SKM-1 (cell line): ENCODE measurements around the gene WFDC12.
"Not testable (repeated sequence)": the region's sequence is repeated elsewhere in the genome, so short reads cannot be mapped to it uniquely, and the experiment has no call there.

Source experiments
- DNase-seq: peaks from one replicate; lab custom pipeline; 2025; ENCODE audit not compliant: unreplicated experiment; lab: John Stamatoyannopoulos, UW

The WFDC12 gene

DNA sequence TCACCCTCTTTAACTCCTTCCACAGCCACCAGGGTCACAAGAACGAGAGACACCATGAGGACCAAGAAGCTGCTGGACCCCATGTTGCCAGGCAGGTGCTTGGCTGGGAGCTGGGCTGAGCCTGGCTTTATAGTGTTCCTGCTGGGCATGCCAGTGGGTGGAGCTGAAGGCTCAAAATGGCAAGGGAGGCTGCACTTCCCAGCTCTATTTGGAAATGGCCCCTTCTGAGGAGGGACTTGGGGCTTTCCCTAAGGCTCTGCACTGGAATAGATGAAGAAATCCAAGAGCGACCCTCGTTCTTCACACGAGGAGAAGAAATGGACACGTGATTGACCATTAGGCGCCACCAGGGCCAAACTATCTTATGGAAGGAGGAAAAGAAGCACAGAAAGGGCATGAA lies at the start of gene WFDC12:
TSS of gene WFDC12 (minus strand) at position 101 of the 400 bp plus-strand sequence. CDS start at position 83, 18 bp downstream.
- DNase-seq: no peak

GRCh38 chr20:45173522-45173921 lies 49.3 kb upstream of the WFDC12 start:
- no peak for DNase-seq

DNA sequence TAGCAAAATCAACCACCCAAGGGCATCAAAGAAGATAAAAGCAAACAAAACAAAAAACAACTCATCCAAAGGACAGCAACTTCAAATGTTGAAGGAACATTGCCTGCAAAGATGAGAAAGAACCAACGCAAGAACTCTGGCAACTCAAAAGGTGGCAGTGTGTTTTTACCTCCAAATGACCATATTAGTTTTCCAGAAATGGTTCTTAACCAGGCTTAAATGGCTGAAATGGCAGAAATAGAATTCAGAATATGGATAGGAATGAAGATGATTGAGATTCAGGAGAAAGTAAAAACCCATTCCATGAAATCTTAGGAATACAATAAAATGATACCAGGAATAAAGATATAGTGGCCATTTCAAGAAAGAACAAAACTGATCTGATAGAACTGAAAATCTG lies 40.6 kb upstream of the WFDC12 start:
- no peak for DNase-seq

DNA sequence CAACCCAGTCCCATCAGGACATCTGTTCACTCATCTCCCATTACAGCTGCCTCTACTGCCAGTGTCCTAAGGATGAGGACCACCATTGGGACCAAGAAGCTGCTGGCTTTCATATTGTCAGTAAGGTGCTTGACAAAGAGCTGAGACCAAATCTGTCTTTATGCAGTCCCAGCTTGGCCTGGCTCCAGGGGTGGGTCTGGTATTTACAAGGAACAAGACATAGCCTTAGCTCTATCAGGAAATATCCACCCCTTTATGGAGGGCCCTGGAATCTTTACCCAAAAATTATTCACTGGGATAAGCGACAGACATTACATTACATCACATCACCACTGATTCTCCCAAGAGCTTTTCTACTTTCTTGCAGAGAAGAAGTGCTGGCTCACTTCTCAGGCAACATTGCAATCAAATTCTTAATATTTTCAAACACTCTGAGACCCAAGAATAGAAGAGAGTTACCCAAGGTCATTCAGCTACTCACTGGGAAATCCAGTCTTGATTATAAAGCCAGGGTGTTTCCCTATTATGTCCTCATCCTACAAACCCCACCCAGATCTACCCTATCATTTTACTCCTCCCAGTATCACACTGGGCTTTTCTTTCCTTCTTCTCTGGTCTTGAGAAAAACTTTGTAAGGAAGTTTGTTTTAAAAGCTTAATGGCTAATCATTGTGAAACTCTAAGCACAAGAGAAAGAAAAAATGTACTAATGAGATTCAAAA lies 39.0 kb upstream of the WFDC12 start:
- DNase-seq: no peak

DNA sequence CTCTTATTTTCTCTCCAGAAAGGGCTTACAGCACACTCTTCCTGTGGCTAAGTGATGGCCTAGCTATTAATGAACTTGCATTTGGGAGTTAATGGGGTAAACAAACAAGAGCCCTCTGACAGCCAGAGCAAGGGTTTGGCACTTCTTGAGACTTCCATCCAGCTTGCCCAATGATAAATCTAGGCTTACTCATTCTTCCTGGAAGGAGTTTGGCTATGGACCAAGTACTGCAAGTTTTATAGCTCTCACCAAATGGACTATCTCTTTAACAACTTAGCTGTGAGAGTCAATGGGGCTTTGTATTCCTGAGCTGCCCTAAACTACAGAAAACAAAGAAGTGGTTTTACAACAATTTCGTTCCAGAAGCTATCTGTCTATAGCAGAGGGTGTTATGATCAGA lies 33.7 kb upstream of the WFDC12 start:
- no peak for DNase-seq

DNA sequence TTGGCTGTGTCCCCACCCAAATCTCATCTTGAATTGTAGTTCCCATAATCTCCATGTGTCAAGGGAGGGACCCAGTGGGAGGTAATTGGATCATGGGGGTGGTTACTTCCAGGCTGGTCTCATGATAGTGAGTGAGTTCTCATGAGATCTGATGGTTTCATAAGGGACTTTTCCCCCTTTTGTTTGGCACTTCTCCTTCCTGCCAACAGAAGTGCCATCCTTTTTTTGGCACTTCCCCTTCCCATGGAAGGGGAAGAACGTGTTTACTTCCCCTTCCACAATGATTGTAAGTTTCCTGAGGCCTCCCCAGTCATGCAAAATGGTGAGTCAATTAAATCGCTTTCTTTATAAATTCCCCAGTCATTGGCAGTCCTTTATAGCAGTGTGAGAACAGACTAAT lies 32.4 kb upstream of the WFDC12 start:
- DNase-seq: no peak

GRCh38 chr20:45154794-45155193 lies 30.5 kb upstream of the WFDC12 start:
- DNase-seq: not testable (repeated sequence)

DNA sequence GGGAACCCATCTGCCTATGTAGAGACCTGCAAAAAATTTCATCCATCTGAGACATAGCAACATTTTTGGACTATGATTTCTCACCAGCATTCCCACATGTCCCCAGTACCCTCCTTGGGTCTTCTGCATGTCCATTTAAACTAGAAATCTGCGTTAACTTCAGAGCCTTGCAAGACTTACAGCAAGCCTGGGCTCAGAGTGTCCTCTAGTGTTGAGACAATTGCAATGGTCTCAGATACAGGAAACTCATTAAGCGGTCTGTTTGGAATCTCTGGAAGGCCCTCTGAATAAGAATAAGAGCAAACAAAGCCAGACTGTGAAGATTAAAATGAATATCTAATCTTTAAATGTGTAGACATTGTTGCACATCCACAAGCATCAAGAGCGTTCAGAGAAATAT lies 29.9 kb upstream of the WFDC12 start:
- DNase-seq: no peak

DNA sequence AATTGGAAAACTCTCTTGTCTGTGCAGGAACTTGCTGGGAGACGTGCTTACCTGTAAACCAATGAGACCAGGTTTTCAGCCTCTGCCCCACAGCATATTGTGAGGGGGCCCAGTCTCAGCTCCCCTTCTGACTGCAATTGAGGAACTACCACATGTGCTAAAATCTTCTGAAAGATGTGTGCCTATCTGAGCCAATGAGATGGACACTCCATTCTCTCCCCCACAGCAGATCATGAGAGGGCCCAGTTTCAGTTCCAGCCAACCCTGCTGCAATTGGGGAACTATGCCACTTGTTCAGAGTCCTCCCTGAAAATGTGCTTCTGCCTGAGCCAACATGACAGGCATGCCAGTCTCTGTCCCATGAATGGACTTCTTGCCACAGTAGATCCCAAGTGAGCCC lies 29.5 kb upstream of the WFDC12 start:
- DNase-seq: peak; percentile 5

DNA sequence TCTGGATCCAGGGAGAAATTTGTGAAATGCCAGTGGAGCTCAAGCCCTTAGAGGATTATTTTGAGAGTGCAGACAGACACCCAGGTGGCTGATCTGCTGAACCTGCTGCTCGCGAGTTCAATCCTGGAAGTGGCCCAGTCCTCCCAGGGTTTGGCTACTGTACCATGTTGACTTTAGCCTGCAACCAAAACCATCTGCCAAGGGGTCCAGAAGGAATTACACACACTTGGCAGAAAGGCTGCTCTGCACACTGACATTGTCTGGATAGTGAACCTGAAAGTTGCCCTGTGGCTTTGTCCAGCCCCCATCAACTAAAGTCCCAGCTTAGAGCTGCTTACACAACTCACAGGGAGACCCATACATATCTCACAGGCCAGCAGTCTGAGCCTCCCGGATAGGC lies 28.9 kb upstream of the WFDC12 start:
- no peak for DNase-seq

GRCh38 chr20:45152405-45152804 lies 28.1 kb upstream of the WFDC12 start:
- DNase-seq: no peak

- no peak for DNase-seq
Observed at GRCh38 chr20:45149062-45149461, 24.8 kb upstream of the WFDC12 start.

DNA sequence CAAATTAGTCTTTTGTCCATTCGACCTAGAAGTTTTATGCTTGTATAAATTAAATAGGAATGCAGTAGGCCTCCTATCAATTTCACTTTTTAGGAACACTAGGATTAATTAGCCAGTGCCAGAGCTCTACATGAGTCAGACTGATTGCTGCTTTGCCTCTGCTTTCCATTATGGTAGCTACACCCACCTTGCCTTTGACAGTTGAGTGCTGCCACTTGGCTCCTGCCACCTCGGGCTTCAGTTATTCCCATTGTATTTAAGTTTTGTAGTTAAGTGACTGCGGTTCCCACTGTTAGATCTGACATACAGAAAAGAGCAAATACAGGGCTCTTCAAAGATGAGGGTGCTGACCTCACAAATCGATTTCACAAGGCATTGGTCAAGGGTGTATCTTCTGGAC lies 16.6 kb upstream of the WFDC12 start:
- no peak for DNase-seq

DNA sequence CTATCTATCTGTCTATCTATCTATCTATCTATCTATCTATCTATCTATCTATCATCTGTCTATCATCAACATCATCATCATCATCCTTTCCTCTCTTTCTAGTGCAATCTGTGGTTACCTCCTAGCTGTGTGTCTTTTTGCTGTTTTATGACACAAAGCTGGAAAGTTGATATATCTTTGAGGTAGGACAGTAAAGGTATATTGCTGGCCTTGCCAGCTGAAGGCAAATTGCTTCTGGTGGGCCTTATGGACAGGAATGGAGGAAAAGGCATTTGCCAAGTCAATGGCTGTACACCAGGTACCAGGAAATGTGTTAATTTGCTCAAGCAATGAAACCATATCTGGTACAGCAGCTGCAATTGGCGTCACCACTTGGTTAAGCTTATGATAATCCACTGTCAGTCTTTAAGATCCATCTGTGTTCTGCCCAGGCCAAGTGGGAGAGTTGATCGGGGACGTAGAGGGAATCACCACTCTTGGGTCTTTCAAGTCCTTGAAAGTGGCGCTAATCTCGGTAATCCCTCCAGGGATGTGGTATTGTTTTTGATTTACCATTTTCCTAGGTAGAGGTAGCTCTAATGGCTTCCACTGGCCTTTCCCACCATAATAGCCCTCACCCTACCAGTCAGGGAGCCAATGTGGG lies 15.6 kb upstream of the WFDC12 start:
- not testable (repeated sequence) for DNase-seq

DNA sequence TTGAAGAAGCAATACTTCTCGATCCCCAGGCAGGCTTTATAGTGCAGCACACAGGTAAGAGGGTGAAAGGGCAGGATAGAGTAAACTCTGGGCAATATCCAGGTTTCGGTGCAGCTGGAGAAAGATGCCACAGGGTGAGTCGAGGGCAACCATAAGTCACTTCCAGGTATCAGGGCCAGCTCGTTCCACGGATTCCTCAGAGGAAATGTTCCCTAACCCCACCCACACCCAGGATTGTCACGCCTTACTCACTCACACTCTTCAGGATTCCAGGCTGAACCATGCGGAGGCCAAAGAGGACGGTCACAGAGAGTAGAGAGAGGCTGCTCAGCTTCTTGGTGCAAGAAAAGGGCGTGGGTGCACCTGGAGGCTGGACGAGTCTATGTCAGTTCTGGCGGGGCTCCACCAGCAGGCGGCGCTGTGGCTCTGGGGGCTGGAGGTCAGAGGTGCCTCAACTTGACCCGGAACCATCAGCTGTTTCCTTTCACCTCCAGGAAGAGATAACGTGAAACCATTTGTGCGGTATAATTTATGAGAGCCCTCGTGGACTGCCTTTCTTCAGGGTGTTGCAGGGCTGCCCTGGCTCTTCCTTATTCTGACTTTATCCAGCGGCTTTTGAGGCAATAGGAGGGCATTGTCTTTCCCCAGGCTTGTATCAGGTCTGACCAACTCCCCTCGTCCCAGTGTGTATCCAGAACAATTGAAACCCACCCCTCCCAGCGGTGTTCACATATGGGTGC lies 14.5 kb upstream of the WFDC12 start:
- DNase-seq: peak; percentile 31

DNA sequence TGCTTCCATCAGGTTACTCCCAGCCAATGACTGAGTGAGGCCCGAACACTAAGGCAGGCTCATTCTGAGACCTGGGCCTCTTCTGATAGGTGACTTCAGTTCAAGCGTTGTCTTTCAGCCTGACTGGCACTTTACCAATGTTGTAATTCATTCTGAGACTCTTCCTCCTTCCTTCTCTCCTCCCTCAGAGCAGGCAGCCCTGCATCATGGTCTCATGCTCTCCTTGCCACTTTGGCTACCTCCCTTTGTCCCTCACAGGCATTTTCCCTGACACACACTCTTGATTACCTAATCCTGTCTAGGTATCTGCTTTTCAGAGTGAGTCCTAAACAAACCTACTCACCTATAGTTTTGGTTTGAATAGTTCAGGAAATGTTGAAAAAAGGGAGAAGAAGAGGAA lies 12.6 kb upstream of the WFDC12 start:
- no peak for DNase-seq

GRCh38 chr20:45128099-45128498 lies 3.8 kb upstream of the WFDC12 start:
- DNase-seq: no peak

GRCh38 chr20:45121388-45121787 lies 2.9 kb downstream of the WFDC12 start:
- no peak for DNase-seq

GRCh38 chr20:45119556-45120266 lies 4.6 kb downstream of the WFDC12 start:
- DNase-seq: no peak

DNA sequence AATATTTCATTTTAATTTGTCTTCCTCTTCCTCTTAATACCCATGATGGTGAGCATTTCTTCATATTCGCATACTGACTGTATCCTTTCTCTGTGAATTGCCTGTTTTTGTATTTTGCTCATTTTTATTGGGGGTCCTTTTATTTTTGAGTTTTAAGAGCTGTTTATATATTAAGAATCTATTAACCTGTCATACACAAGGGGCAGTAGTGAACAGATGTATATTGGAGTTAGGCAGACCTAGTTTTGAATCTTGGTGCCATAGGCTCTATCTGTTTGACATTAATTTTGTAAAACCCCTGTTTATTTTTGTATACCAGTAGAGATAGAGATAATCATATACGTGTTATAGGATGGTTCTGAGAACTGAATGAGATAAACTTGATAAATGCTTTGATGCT lies 6.2 kb downstream of the WFDC12 start:
- DNase-seq: no peak

GRCh38 chr20:45117581-45117980 lies 6.7 kb downstream of the WFDC12 start:
- DNase-seq: no peak

DNA sequence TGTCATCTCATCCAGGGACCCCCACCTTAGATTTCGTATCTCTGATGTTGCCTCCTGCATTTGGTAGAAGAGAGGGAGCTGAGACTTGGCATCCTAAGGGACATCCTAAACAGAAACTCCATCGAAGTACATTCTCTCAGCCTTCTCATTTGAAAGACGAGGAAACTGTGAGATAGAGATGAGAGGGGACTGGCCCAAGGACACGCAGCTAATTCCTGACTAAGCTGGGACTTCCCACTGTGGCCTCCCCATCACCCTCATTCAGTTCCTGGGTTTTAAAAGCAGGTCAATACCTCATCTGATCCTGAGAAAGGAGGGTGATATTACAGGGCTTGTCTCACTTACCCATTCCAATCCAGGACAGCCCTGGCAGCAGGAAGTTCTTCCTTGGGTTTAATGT lies 8.4 kb downstream of the WFDC12 start:
- DNase-seq: no peak
